Uterus (tissue), 2 donors: ENCODE results near the gene UGT1A3.

ENCODE experiments used
- CTCF ChIP-seq, 4 experiments: fragments of 200-600 bp in 2 of 4; fragments of 450-650 bp in 2 of 4; sonication (generic) in 2 of 4; IDR thresholded peaks; one replicate each; pipeline ENCODE4 v1.5.1; 2016 to 2019; ENCODE audit warnings: antibody characterized with exemption in 4 of 4, mild to moderate bottlenecking in 2 of 4, moderate library complexity in 1 of 4
- POLR2A ChIP-seq, 2 donors: fragments of 450-650 bp; IDR thresholded peaks; one replicate each; pipeline ENCODE4 v1.6.1; 2016; ENCODE audit warnings: antibody characterized with exemption in 2 of 2, mild to moderate bottlenecking in 1 of 2, moderate library complexity in 1 of 2

GRCh38 chr2:233761040-233761769, 32.4 kb downstream of the UGT1A3 start:
- TF ChIP-seq POLR2A (IDR thresholded peaks at IDR 0.05) (no peak), CTCF (IDR thresholded peaks at IDR 0.05) (no peak)
